WTC11 (cell line): ENCODE measurements around the gene KDM3B. TPM values are rescaled to one million over a fixed set of nuclear protein-coding genes. Genes with fewer than 3 reads are reported as not detected.

Experiments
- ATAC-seq: fragments of 200-7000 bp; cut with Tn5 transposase; 2 replicates; pipeline ENCODE4 v1.10.0; 2021; ENCODE audit warnings: mild to moderate bottlenecking, moderate library complexity
- CTCF ChIA-PET: fragments of 300-600 bp; sonication (Branson Sonifier 250); formaldehyde crosslinking; loops from one replicate; lab custom pipeline; 2021; ENCODE audit warnings: antibody characterized with exemption; lab: Charles Lee
- POLR2A ChIA-PET: fragments of 350-600 bp; sonication (Branson Sonifier 250); formaldehyde crosslinking; loops from one replicate; lab custom pipeline; 2021; ENCODE audit warnings: antibody characterized with exemption; lab: Charles Lee
- DNase-seq: peaks from one replicate; pipeline ENCODE4 v3.0.0; 2021; ENCODE audit warnings: low spot score
- H3K27ac Mint-ChIP-seq: 2 replicates; pipeline ENCODE4 v1.8.0; 2021; ENCODE audit warnings: mixed read lengths
- H3K27me3 Mint-ChIP-seq: 2 replicates; pipeline ENCODE4 v1.8.0; 2021; ENCODE audit warnings: low read depth, mild to moderate bottlenecking, moderate library complexity, mixed read lengths
- H3K36me3 Mint-ChIP-seq: 2 replicates; pipeline ENCODE4 v1.8.0; 2021; ENCODE audit warnings: mixed read lengths
- H3K4me1 Mint-ChIP-seq: 2 replicates; pipeline ENCODE4 v1.8.0; 2022; ENCODE audit warnings: mixed read lengths
- H3K4me3 Mint-ChIP-seq: 2 replicates; pipeline ENCODE4 v1.8.0; 2021; ENCODE audit warnings: mild to moderate bottlenecking, moderate library complexity, mixed read lengths
- H3K9me3 Mint-ChIP-seq: 2 replicates; pipeline ENCODE4 v1.8.0; 2021; ENCODE audit warnings: mixed read lengths
- AFF4 ChIP-seq: sonication (generic); formaldehyde crosslinking; IDR thresholded peaks from 2 replicates; pipeline ENCODE4 v1.8.1; 2023; ENCODE audit warnings: mild to moderate bottlenecking, missing genetic modification reagents, borderline replicate concordance
- CBFB ChIP-seq: sonication (generic); formaldehyde crosslinking; IDR thresholded peaks from 2 replicates; pipeline ENCODE4 v1.8.1; 2022; ENCODE audit warnings: mild to moderate bottlenecking, low read depth, missing genetic modification reagents
- CDX4 ChIP-seq: fragments of 250-450 bp; sonication (Bioruptor Pico); IDR thresholded peaks from 2 replicates; pipeline ENCODE4 v1.9.0; 2021; ENCODE audit warnings: moderate library complexity, mild to moderate bottlenecking, inconsistent platforms, borderline replicate concordance
- FOXK1 ChIP-seq: sonication (generic); formaldehyde crosslinking; IDR thresholded peaks from 2 replicates; pipeline ENCODE4 v1.8.0; 2022; ENCODE audit warnings: mild to moderate bottlenecking, moderate library complexity, missing genetic modification reagents
- FOXP1 ChIP-seq: sonication (generic); formaldehyde crosslinking; IDR thresholded peaks from 2 replicates; pipeline ENCODE4 v1.8.0; 2022; ENCODE audit warnings: missing genetic modification reagents, mild to moderate bottlenecking, moderate library complexity, borderline replicate concordance
- FOXP4 ChIP-seq: sonication (generic); formaldehyde crosslinking; IDR thresholded peaks from 2 replicates; pipeline ENCODE4 v1.8.0; 2022; ENCODE audit warnings: mild to moderate bottlenecking, missing genetic modification reagents
- GABPB1 ChIP-seq: sonication (generic); formaldehyde crosslinking; IDR thresholded peaks from 2 replicates; pipeline ENCODE4 v1.8.1; 2023; ENCODE audit warnings: mild to moderate bottlenecking, missing genetic modification reagents
- HMGA2 ChIP-seq: fragments of 250-450 bp; sonication (Bioruptor Pico); IDR thresholded peaks from 2 replicates; pipeline ENCODE4 v1.4.0; 2021; ENCODE audit warnings: mild to moderate bottlenecking, moderate library complexity
- KAT7 ChIP-seq: sonication (generic); formaldehyde crosslinking; IDR thresholded peaks from 2 replicates; pipeline ENCODE4 v1.8.1; 2023; ENCODE audit warnings: missing genetic modification reagents, mild to moderate bottlenecking, borderline replicate concordance
- NR2C2 ChIP-seq: sonication (generic); formaldehyde crosslinking; IDR thresholded peaks from 2 replicates; pipeline ENCODE4 v1.8.0; 2022; ENCODE audit warnings: mild to moderate bottlenecking, missing genetic modification reagents
- USF1 ChIP-seq: sonication (generic); formaldehyde crosslinking; IDR thresholded peaks from 2 replicates; pipeline ENCODE4 v1.8.0; 2022; ENCODE audit warnings: mild to moderate bottlenecking, missing genetic modification reagents
- ZNF219 ChIP-seq: sonication (generic); formaldehyde crosslinking; IDR thresholded peaks from 2 replicates; pipeline ENCODE4 v1.8.0; 2023; ENCODE audit warnings: missing genetic modification reagents, mild to moderate bottlenecking, borderline replicate concordance
- ZNF425 ChIP-seq: fragments of 250-450 bp; sonication (Bioruptor Pico); conservative IDR thresholded peaks from 2 replicates; pipeline ENCODE4 v1.9.0; 2021; ENCODE audit warnings: mild to moderate bottlenecking
- ZNF532 ChIP-seq: fragments of 250-450 bp; sonication (Bioruptor Pico); IDR thresholded peaks from 2 replicates; pipeline ENCODE4 v1.9.0; 2021; ENCODE audit warnings: mild to moderate bottlenecking, borderline replicate concordance
- total RNA-seq: library from RNA; stranded (reverse); gene quantifications from 3 replicates; pipeline ENCODE4 v1.2.3, GENCODE V29; 2021
- TF ChIP-seq, protein P1 (sequence below): sonication (generic); formaldehyde crosslinking; IDR thresholded peaks from 2 replicates; pipeline ENCODE4 v1.8.1; 2023; ENCODE audit warnings: mild to moderate bottlenecking, moderate library complexity, missing genetic modification reagents
- TF ChIP-seq, protein P2 (sequence below): sonication (generic); formaldehyde crosslinking; IDR thresholded peaks from 2 replicates; pipeline ENCODE4 v1.8.0; 2022; ENCODE audit warnings: mild to moderate bottlenecking, missing genetic modification reagents
- TF ChIP-seq, protein P3 (sequence below): sonication (generic); formaldehyde crosslinking; IDR thresholded peaks from 2 replicates; pipeline ENCODE4 v1.8.0; 2023; ENCODE audit warnings: missing genetic modification reagents

KDM3B gene
- total RNA-seq, 1 experiment from 2014 or later = 87.9 TPM

GRCh38 chr5:138305797-138306196 is 46.7 kb upstream of the KDM3B start:
- TF ChIP-seq FOXP4 = no peak
- TF ChIP-seq ZNF425 (CRISPR knock-in tag) = no peak
- TF ChIP-seq ZNF532 = no peak
- no peak for TF ChIP-seq CDX4
- TF ChIP-seq, protein P1, sequence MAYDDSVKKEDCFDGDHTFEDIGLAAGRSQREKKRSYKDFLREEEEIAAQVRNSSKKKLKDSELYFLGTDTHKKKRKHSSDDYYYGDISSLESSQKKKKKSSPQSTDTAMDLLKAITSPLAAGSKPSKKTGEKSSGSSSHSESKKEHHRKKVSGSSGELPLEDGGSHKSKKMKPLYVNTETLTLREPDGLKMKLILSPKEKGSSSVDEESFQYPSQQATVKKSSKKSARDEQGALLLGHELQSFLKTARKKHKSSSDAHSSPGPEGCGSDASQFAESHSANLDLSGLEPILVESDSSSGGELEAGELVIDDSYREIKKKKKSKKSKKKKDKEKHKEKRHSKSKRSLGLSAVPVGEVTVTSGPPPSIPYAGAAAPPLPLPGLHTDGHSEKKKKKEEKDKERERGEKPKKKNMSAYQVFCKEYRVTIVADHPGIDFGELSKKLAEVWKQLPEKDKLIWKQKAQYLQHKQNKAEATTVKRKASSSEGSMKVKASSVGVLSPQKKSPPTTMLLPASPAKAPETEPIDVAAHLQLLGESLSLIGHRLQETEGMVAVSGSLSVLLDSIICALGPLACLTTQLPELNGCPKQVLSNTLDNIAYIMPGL = no peak
- TF ChIP-seq FOXP1 = no peak
- TF ChIP-seq HMGA2 (CRISPR knock-in tag) = no peak
- no peak for TF ChIP-seq KAT7 (CRISPR knock-in tag)
- TF ChIP-seq, protein P2, sequence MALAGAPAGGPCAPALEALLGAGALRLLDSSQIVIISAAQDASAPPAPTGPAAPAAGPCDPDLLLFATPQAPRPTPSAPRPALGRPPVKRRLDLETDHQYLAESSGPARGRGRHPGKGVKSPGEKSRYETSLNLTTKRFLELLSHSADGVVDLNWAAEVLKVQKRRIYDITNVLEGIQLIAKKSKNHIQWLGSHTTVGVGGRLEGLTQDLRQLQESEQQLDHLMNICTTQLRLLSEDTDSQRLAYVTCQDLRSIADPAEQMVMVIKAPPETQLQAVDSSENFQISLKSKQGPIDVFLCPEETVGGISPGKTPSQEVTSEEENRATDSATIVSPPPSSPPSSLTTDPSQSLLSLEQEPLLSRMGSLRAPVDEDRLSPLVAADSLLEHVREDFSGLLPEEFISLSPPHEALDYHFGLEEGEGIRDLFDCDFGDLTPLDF (CRISPR knock-in tag) = no peak
- TF ChIP-seq, protein P3, sequence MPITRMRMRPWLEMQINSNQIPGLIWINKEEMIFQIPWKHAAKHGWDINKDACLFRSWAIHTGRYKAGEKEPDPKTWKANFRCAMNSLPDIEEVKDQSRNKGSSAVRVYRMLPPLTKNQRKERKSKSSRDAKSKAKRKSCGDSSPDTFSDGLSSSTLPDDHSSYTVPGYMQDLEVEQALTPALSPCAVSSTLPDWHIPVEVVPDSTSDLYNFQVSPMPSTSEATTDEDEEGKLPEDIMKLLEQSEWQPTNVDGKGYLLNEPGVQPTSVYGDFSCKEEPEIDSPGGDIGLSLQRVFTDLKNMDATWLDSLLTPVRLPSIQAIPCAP = no peak
- TF ChIP-seq NR2C2 = no peak
- no peak for TF ChIP-seq AFF4 (CRISPR knock-in tag)
- no peak for TF ChIP-seq ZNF219 (CRISPR knock-in tag)
- TF ChIP-seq USF1 (CRISPR knock-in tag) = no peak
- TF ChIP-seq GABPB1 (CRISPR knock-in tag) = no peak
- no peak for TF ChIP-seq CBFB (CRISPR knock-in tag)
- TF ChIP-seq FOXK1 = no peak
- POLR2A ChIA-PET = no interaction called here
- Mint-ChIP-seq H3K27ac (no peak overlapping the region), H3K4me1 (no peaks in the 10 kb centered on the region), H3K9me3 (no peaks in the 10 kb centered on the region), H3K4me3 (no peak overlapping the region), H3K27me3 (no peaks in the 10 kb centered on the region), H3K36me3 (0 out of 2 replicates have a peak, but pooled peaks cover 2% of the 10 kb centered on the region)
- CTCF ChIA-PET = no interaction called here
- DNase-seq = no peak
- ATAC-seq = no peak
